ENCODE data around the gene ADAMTSL3.

DNA sequence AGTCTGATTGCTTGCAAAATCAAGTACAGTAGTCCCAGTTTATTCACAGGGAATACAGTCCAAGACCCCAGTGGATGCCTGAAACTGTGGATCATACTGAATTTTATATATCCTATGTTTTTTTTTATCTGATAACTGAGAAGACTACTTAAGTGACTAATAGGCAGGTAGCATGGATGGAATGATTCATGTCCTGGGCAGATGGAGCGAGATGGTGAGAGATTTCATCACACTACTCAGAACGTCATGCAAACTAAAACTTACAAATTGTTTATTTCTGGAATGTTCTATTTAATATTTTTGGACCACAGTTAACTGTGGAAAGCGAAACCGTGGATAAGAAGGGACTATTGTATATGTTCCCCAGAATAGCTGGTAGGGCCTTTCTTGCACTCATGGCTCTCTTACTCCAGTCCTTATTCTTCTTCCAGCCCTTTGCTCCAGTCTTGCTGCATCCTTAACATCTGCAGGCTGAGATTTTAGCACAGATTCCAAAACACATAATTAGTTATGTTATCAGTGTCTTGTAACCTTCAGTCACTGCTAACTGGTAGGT is 290.0 kb downstream of the ADAMTSL3 start:
- TF ChIP-seq, protein P1, sequence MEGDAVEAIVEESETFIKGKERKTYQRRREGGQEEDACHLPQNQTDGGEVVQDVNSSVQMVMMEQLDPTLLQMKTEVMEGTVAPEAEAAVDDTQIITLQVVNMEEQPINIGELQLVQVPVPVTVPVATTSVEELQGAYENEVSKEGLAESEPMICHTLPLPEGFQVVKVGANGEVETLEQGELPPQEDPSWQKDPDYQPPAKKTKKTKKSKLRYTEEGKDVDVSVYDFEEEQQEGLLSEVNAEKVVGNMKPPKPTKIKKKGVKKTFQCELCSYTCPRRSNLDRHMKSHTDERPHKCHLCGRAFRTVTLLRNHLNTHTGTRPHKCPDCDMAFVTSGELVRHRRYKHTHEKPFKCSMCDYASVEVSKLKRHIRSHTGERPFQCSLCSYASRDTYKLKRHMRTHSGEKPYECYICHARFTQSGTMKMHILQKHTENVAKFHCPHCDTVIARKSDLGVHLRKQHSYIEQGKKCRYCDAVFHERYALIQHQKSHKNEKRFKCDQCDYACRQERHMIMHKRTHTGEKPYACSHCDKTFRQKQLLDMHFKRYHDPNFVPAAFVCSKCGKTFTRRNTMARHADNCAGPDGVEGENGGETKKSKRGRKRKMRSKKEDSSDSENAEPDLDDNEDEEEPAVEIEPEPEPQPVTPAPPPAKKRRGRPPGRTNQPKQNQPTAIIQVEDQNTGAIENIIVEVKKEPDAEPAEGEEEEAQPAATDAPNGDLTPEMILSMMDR (IDR thresholded peaks at IDR 0.05) = no peak
- no peak for TF ChIP-seq ZFX (IDR thresholded peaks at IDR 0.05; ENCODE audit: borderline replicate concordance)
